Keratinocyte (primary cell): Measurements from ENCODE around the gene SEPHS1.

Source experiments
- EZH2 ChIP-seq: IDR thresholded peaks from one replicate; pipeline ENCODE4 v1.6.1; 2012; ENCODE audit warnings: inconsistent platforms, mild to moderate bottlenecking, low read length, moderate library complexity
- TF ChIP-seq, protein P1 (sequence below), 3 experiments: IDR thresholded peaks in 1 of 3; conservative IDR thresholded peaks in 1 of 3; optimal IDR thresholded peaks in 1 of 3; 2 replicates in 2 of 3; 3 replicates in 1 of 3; pipeline versions ENCODE3 to v1.5.1; 2011; ENCODE audit warnings: low read length in 3 of 3, mild to moderate bottlenecking in 3 of 3, moderate library complexity in 2 of 3, control low read depth in 1 of 3, inconsistent platforms in 1 of 3; ENCODE audit not compliant: insufficient read depth in 2 of 3; ENCODE audit errors: extremely low read depth in 1 of 3

DNA sequence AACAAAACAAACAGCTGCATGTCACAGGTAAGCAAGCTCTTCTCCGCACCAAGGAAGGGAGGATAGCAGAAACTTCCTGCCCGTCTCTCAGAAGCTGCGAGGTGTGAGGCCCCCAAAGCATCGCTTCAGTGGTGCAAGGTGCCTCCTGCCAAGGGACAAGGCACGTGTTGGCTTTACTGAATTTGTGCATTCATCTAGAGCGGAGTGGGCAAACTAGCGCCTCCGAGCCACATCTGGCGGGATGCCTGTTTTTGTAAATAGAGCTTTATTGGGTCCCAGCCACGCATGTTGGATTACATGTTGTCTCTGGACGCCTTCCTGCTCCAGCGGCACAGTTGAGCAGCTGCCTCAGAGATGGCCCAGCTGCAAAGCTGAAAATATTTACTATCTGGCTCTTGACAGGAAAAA is 75.9 kb downstream of the SEPHS1 start:
- TF ChIP-seq, protein P1, sequence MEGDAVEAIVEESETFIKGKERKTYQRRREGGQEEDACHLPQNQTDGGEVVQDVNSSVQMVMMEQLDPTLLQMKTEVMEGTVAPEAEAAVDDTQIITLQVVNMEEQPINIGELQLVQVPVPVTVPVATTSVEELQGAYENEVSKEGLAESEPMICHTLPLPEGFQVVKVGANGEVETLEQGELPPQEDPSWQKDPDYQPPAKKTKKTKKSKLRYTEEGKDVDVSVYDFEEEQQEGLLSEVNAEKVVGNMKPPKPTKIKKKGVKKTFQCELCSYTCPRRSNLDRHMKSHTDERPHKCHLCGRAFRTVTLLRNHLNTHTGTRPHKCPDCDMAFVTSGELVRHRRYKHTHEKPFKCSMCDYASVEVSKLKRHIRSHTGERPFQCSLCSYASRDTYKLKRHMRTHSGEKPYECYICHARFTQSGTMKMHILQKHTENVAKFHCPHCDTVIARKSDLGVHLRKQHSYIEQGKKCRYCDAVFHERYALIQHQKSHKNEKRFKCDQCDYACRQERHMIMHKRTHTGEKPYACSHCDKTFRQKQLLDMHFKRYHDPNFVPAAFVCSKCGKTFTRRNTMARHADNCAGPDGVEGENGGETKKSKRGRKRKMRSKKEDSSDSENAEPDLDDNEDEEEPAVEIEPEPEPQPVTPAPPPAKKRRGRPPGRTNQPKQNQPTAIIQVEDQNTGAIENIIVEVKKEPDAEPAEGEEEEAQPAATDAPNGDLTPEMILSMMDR (optimal IDR thresholded peaks at IDR 0.05 in 1 of 3, IDR thresholded peaks at IDR 0.05 in 1 of 3, conservative IDR thresholded peaks at IDR 0.05 in 1 of 3; ENCODE audit: extremely low read depth in 1 of 3, insufficient read depth in 2 of 3, low read length in 3 of 3) = no peak
- TF ChIP-seq EZH2 = no peak
